SU-DHL-6 (cell line): ENCODE results near the gene MYL6B.

Experiments
- EZH2phosphoT487 ChIP-seq: fragments of 200-600 bp; sonication (generic), shearing (Covaris generic); conservative IDR thresholded peaks from 2 replicates; pipeline ENCODE4 v1.6.1; 2018; ENCODE audit warnings: mild to moderate bottlenecking, antibody characterized with exemption, low read length, moderate library complexity, mixed read lengths
- TF ChIP-seq, protein P1 (sequence below): fragments of 200-600 bp; sonication (generic); IDR thresholded peaks from one replicate; pipeline ENCODE4 v1.5.1; 2017; ENCODE audit warnings: antibody characterized with exemption, mild to moderate bottlenecking, low read length, moderate library complexity; ENCODE audit not compliant: insufficient read depth, poor library complexity, severe bottlenecking

DNA sequence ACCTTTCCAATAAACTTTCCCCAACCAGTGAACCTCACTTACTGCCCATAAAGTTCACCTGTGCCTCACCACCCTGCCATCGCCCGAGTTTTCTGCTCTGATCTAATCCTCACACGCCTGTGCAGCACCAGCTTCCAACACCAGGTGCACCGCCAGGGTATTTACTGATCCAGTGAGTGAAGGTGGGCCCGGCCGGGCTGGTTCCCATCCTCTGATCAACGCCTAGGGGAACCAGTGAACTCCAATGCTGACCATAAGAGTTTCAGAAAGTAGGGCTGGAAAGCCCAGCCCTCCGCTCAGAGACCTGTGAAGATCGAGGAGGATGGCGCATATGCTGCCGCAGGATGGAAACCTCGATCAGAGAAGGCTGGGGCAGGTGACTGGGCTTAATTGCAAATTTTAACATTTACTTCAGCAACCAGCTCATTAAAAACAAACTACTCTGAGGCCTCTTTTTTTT is 685 bp upstream of the MYL6B start:
- TF ChIP-seq, protein P1, sequence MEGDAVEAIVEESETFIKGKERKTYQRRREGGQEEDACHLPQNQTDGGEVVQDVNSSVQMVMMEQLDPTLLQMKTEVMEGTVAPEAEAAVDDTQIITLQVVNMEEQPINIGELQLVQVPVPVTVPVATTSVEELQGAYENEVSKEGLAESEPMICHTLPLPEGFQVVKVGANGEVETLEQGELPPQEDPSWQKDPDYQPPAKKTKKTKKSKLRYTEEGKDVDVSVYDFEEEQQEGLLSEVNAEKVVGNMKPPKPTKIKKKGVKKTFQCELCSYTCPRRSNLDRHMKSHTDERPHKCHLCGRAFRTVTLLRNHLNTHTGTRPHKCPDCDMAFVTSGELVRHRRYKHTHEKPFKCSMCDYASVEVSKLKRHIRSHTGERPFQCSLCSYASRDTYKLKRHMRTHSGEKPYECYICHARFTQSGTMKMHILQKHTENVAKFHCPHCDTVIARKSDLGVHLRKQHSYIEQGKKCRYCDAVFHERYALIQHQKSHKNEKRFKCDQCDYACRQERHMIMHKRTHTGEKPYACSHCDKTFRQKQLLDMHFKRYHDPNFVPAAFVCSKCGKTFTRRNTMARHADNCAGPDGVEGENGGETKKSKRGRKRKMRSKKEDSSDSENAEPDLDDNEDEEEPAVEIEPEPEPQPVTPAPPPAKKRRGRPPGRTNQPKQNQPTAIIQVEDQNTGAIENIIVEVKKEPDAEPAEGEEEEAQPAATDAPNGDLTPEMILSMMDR: peak; percentile 23
- no peak for TF ChIP-seq EZH2phosphoT487
